Neural cell (in vitro differentiated cells): ENCODE measurements around the gene PRR14. TPM values are rescaled to one million over a fixed set of nuclear protein-coding genes. Genes with fewer than 3 reads are reported as not detected.

Source experiments
- H2AFZ ChIP-seq: fragments of 200-600, 300-800 bp; sonication (generic), shearing (Covaris generic); 2 replicates; pipeline ENCODE4 v1.6.0; 2014; ENCODE audit warnings: low read depth, mild to moderate bottlenecking, antibody characterized with exemption, low read length, moderate library complexity
- H3F3A ChIP-seq: fragments of 200-600 bp; shearing (Covaris generic); 2 replicates; pipeline ENCODE4 v1.6.1; 2016; ENCODE audit warnings: mild to moderate bottlenecking, moderate library complexity, mixed read lengths, antibody characterized with exemption, low read length; ENCODE audit not compliant: insufficient read depth, poor library complexity, severe bottlenecking
- H3K27ac ChIP-seq: fragments of 200-600, 300-800 bp; sonication (generic), shearing (Covaris generic); 2 replicates; pipeline ENCODE4 v1.5.1; 2014; ENCODE audit warnings: mild to moderate bottlenecking, low read length, moderate library complexity
- H3K27me3 ChIP-seq: fragments of 300-800, 200-600 bp; sonication (generic), shearing (Covaris generic); 2 replicates; pipeline ENCODE4 v1.6.0; 2014; ENCODE audit warnings: mild to moderate bottlenecking, low read depth, low read length, moderate library complexity; ENCODE audit not compliant: insufficient read depth
- H3K36me3 ChIP-seq: fragments of 300-800, 200-600 bp; sonication (generic), shearing (Covaris generic); 2 replicates; pipeline ENCODE4 v1.5.1; 2014; ENCODE audit warnings: mild to moderate bottlenecking, antibody characterized with exemption, low read length, moderate library complexity; ENCODE audit not compliant: insufficient read depth
- H3K4me2 ChIP-seq: fragments of 300-800, 200-600 bp; sonication (generic), shearing (Covaris generic); 2 replicates; pipeline ENCODE4 v1.6.0; 2014; ENCODE audit warnings: mild to moderate bottlenecking, low read length
- H3K4me3 ChIP-seq: fragments of 300-800, 200-600 bp; sonication (generic), shearing (Covaris generic); 2 replicates; pipeline ENCODE4 v1.5.1; 2014; ENCODE audit warnings: mild to moderate bottlenecking, low read length, moderate library complexity
- H3K79me2 ChIP-seq: fragments of 200-600 bp; shearing (Covaris generic); replicated peaks from 2 replicates; pipeline ENCODE4 v1.6.0; 2014; ENCODE audit warnings: mild to moderate bottlenecking, low read length, moderate library complexity; ENCODE audit not compliant: insufficient read depth
- H3K9ac ChIP-seq: fragments of 300-800, 200-600 bp; sonication (generic), shearing (Covaris generic); 2 replicates; pipeline ENCODE4 v1.6.1; 2016; ENCODE audit warnings: mild to moderate bottlenecking, low read length, mixed read lengths
- H3K9me2 ChIP-seq: fragments of 200-600 bp; shearing (Covaris generic); 2 replicates; pipeline ENCODE4 v1.6.1; 2016; ENCODE audit warnings: mild to moderate bottlenecking, low read length, mixed read lengths; ENCODE audit not compliant: insufficient read depth
- H3K9me3 ChIP-seq: fragments of 200-600, 300-800 bp; sonication (generic), shearing (Covaris generic); 2 replicates; pipeline ENCODE4 v1.6.1; 2016; ENCODE audit warnings: mild to moderate bottlenecking, mixed run types, low read length, moderate library complexity, mixed read lengths
- H4K20me1 ChIP-seq: fragments of 200-600 bp; shearing (Covaris generic); 2 replicates; pipeline ENCODE4 v1.6.1; 2016; ENCODE audit warnings: mild to moderate bottlenecking, mixed run types; ENCODE audit not compliant: insufficient read depth
- CTCF ChIP-seq: fragments of 450-650 bp; IDR thresholded peaks from 2 replicates; pipeline ENCODE4 v1.5.1; 2014; ENCODE audit warnings: antibody characterized with exemption, mild to moderate bottlenecking, moderate library complexity; ENCODE audit not compliant: poor library complexity, severe bottlenecking
- EP300 ChIP-seq: fragments of 450-650 bp; conservative IDR thresholded peaks from 2 replicates; pipeline ENCODE4 v1.6.1; 2014; ENCODE audit warnings: antibody characterized with exemption, mild to moderate bottlenecking, moderate library complexity; ENCODE audit not compliant: poor library complexity, severe bottlenecking
- EZH2 ChIP-seq: fragments of 200-600, 300-800 bp; shearing (Covaris generic), sonication (generic); IDR thresholded peaks from 2 replicates; pipeline ENCODE4 v1.6.1; 2014; ENCODE audit warnings: antibody characterized with exemption, low read length, borderline replicate concordance, mild to moderate bottlenecking; ENCODE audit not compliant: insufficient read depth, poor library complexity, severe bottlenecking
- MXI1 ChIP-seq: fragments of 450-650 bp; conservative IDR thresholded peaks from 2 replicates; pipeline ENCODE4 v1.6.1; 2014; ENCODE audit warnings: antibody characterized with exemption, mild to moderate bottlenecking; ENCODE audit not compliant: poor library complexity, severe bottlenecking
- POLR2AphosphoS5 ChIP-seq: IDR thresholded peaks from 2 replicates; pipeline ENCODE4 v1.6.1; 2012
- RAD21 ChIP-seq: fragments of 450-650 bp; conservative IDR thresholded peaks from 2 replicates; pipeline ENCODE4 v1.6.1; 2014; ENCODE audit warnings: antibody characterized with exemption, mild to moderate bottlenecking, moderate library complexity
- REST ChIP-seq: IDR thresholded peaks from 2 replicates; pipeline ENCODE4 v1.6.1; 2012; ENCODE audit warnings: borderline replicate concordance
- SMC3 ChIP-seq: fragments of 450-650 bp; conservative IDR thresholded peaks from 2 replicates; pipeline ENCODE4 v1.6.1; 2014; ENCODE audit warnings: antibody characterized with exemption, mild to moderate bottlenecking, moderate library complexity; ENCODE audit not compliant: poor library complexity
- TAF1 ChIP-seq: IDR thresholded peaks from 2 replicates; pipeline ENCODE4 v1.6.1; 2012; ENCODE audit warnings: low read depth
- polyA plus RNA-seq: library from polyadenylated mRNA; depleted of rRNA; stranded (reverse); fragments of >200 nt; gene quantifications from 2 replicates; pipeline ENCODE4 v1.2.3, GENCODE V29; 2014

PRR14 gene
- polyA plus RNA-seq, 1 donor from 2014 or later = 23.3 TPM

- Histone ChIP-seq H3K9me2 (no peaks in the 10 kb centered on the region), H3K27me3 (no peaks in the 10 kb centered on the region), H3K9me3 (no peaks in the 10 kb centered on the region), H3K4me3 (peak overlapping the region; percentile 66), H4K20me1 (no peaks in the 10 kb centered on the region), H2AFZ (no peak overlapping the region), H3K9ac (peak overlapping the region; percentile 73), H3K36me3 (no peaks in the 10 kb centered on the region), H3K4me2 (peak overlapping the region; percentile 89), H3K27ac (peak overlapping the region; percentile 87), H3K79me2 (peaks cover 36% of the 10 kb centered on the region), H3F3A (peaks cover 6% of the 10 kb centered on the region)
- TF ChIP-seq REST = peak; percentile 3
- TF ChIP-seq TAF1 = no peak
These were observed 6.5 kb downstream of the PRR14 start for GRCh38 chr16:30656974-30657865.

GRCh38 chr16:30657866-30658730 is 7.3 kb downstream of the PRR14 start, which contains the start of gene FBRS:
TSS of gene FBRS (plus strand) at chr16:30658431. CDS start at chr16:30659519, 1,088 bp downstream.
- Histone ChIP-seq H3K4me3 (peak within 1 kb of the TSS; percentile 94), H3F3A (peaks cover 6% of the 10 kb centered on the region), H3K4me2 (peak within 1 kb of the TSS; percentile 89), H3K9me3 (no peaks in the 10 kb centered on the region), H4K20me1 (no peaks in the 10 kb centered on the region), H3K9me2 (no peaks in the 10 kb centered on the region), H3K27me3 (no peaks in the 10 kb centered on the region), H2AFZ (peak within 1 kb of the TSS; percentile 36), H3K9ac (peak within 1 kb of the TSS; percentile 93), H3K79me2 (peaks cover 32% of the 10 kb centered on the region), H3K27ac (peak within 1 kb of the TSS; percentile 97), H3K36me3 (peaks cover 1% of the 10 kb centered on the region)
- TF ChIP-seq MXI1 = peak; percentile 86
- TF ChIP-seq POLR2AphosphoS5 = peak; percentile 98
- TF ChIP-seq TAF1 = peak; percentile 57
- TF ChIP-seq SMC3 = peak; percentile 87
- TF ChIP-seq RAD21 = peak; percentile 89
- TF ChIP-seq REST = peak; percentile 16
- no peak for TF ChIP-seq EZH2
- TF ChIP-seq EP300 = peak; percentile 31
- peak; percentile 100 for TF ChIP-seq CTCF
